Measurements from ENCODE around the gene SET.
"Not testable (repeated sequence)": the region's sequence is repeated elsewhere in the genome, so short reads cannot be mapped to it uniquely, and the experiment has no call there.

SET gene

GRCh38 chr9:128688501-128689292 lies at the start of gene SET:
SET (plus strand) TSS chr9:128689222; CDS start chr9:128689583, 361 bp downstream.
- peak; percentile 92 to 98 (median 96) for DNase-seq

- no peak for DNase-seq
Measured at GRCh38 chr9:128640603-128641002, 48.4 kb upstream of the SET start.

- no peak for DNase-seq
Measured at GRCh38 chr9:128642675-128643245, 46.3 kb upstream of the SET start.

- DNase-seq = no peak
Measured at GRCh38 chr9:128643519-128644300, 45.3 kb upstream of the SET start.

GRCh38 chr9:128648206-128648605 lies 40.8 kb upstream of the SET start:
- not testable (repeated sequence) for DNase-seq

- no peak for DNase-seq
Measured at GRCh38 chr9:128651798-128652197, 37.2 kb upstream of the SET start.

GRCh38 chr9:128653908-128654307 lies 35.1 kb upstream of the SET start:
- no peak for DNase-seq

GRCh38 chr9:128654481-128654880 lies 34.5 kb upstream of the SET start:
- no peak for DNase-seq

GRCh38 chr9:128656416-128657343 lies 32.3 kb upstream of the SET start, which contains the start of gene DYNC2I2:
DYNC2I2 (minus strand) TSS chr9:128656847; CDS start chr9:128656726, 121 bp downstream.
- peak; percentile 85 to 98 (median 97) for DNase-seq

GRCh38 chr9:128657344-128657704 lies 31.7 kb upstream of the SET start:
- DNase-seq = no peak

- no peak for DNase-seq
Measured at GRCh38 chr9:128657796-128658195, 31.2 kb upstream of the SET start.

GRCh38 chr9:128666481-128666941 lies 22.5 kb upstream of the SET start:
- DNase-seq = not testable (repeated sequence)

GRCh38 chr9:128669786-128670185 lies 19.2 kb upstream of the SET start:
- no peak for DNase-seq

- no peak for DNase-seq
Measured at GRCh38 chr9:128675382-128675781, 13.6 kb upstream of the SET start.

- DNase-seq = no peak
Measured at GRCh38 chr9:128677794-128678193, 11.2 kb upstream of the SET start.

GRCh38 chr9:128683340-128684064 lies 5.5 kb upstream of the SET start:
- DNase-seq = peak in 2 of 3 experiments; percentile 31 to 64

GRCh38 chr9:128684065-128684324 lies 5.0 kb upstream of the SET start:
- DNase-seq = peak in 1 of 3 experiments; percentile 56

- DNase-seq = peak in 2 of 3 experiments; percentile 77 to 78
Measured at GRCh38 chr9:128684325-128685199, 4.5 kb upstream of the SET start.

- DNase-seq = no peak
Measured at GRCh38 chr9:128685636-128686489, 3.2 kb upstream of the SET start.

- no peak for DNase-seq
Measured at GRCh38 chr9:128687453-128687852, 1.6 kb upstream of the SET start.
